ENCODE results near the gene MBP.
A peak's percentile ranks its signal among the peaks of the same experiment; 100 is the strongest.

The MBP gene

GRCh38 chr18:77127769-77128671 is 4.6 kb downstream of the MBP start:
- ChIA-PET POLR2A (interaction anchor here (1.0 kb wide), 1 partner anchor 26 kb away, joined by 5 read pairs; no protein-coding TSS in a partner anchor), CTCF (interaction anchor here (1.3 to 1.7 kb wide), 2 partner anchors 67 to 84 kb away, joined by 3 to 4 read pairs; no protein-coding TSS in a partner anchor)
- H3K4me3 ChIP-seq (ENCODE audit: low read depth, low read length): peak overlapping the region; percentile 19
- DNase-seq (ENCODE audit: low read depth, low spot score): peak; percentile 87
- no peak for TF ChIP-seq CTCF (IDR thresholded peaks at IDR 0.05; ENCODE audit: insufficient read depth, low read length, missing control alignments)

GRCh38 chr18:77124452-77124922 is 8.1 kb downstream of the MBP start:
- H3K4me3 ChIP-seq (ENCODE audit: low read depth, low read length): no peak overlapping the region
- POLR2A ChIA-PET: no interaction called here
- TF ChIP-seq CTCF (IDR thresholded peaks at IDR 0.05; ENCODE audit: insufficient read depth, low read length, missing control alignments): no peak
- CTCF ChIA-PET: no interaction called here
- no peak for DNase-seq (ENCODE audit: low read depth, low spot score)

GRCh38 chr18:77123320-77124231 is 9.0 kb downstream of the MBP start:
- no peak for DNase-seq (ENCODE audit: low read depth, low spot score)

GRCh38 chr18:77121523-77121922 is 11.1 kb downstream of the MBP start:
- ChIA-PET POLR2A (interaction anchor here (1.0 kb wide), 1 partner anchor 35 kb away, joined by 3 read pairs; no protein-coding TSS in a partner anchor), CTCF (interaction anchor here (1.0 to 1.6 kb wide), 6 partner anchors 10 to 139 kb away, joined by 3 to 6 read pairs (median 3); no protein-coding TSS in a partner anchor)
- no peak for TF ChIP-seq CTCF (IDR thresholded peaks at IDR 0.05; ENCODE audit: insufficient read depth, low read length, missing control alignments)
- H3K4me3 ChIP-seq (ENCODE audit: low read depth, low read length): no peak overlapping the region
- no peak for DNase-seq (ENCODE audit: low read depth, low spot score)

More at GRCh38 chr18:77123320-77124231, 9.0 kb downstream of the MBP start:
- no peak overlapping the region for H3K4me3 ChIP-seq (ENCODE audit: low read depth, low read length)
- ChIA-PET CTCF (interaction anchor here (0.6 to 1.6 kb wide), 4 partner anchors 11 to 40 kb away, joined by 3 read pairs; no protein-coding TSS in a partner anchor), POLR2A (no interaction called here)
- TF ChIP-seq CTCF (IDR thresholded peaks at IDR 0.05; ENCODE audit: insufficient read depth, low read length, missing control alignments): no peak

- DNase-seq (ENCODE audit: low read depth, low spot score): no peak
- ChIA-PET POLR2A (no interaction called here), CTCF (interaction anchor here (1.2 kb wide), 1 partner anchor 120 kb away, joined by 5 read pairs; no protein-coding TSS in a partner anchor)
- H3K4me3 ChIP-seq (ENCODE audit: low read depth, low read length): no peak overlapping the region
- no peak for TF ChIP-seq CTCF (IDR thresholded peaks at IDR 0.05; ENCODE audit: insufficient read depth, low read length, missing control alignments)
Observed at GRCh38 chr18:77119851-77120491, 12.6 kb downstream of the MBP start.

Measured in AG04449 (cell line).